Stimulated activated naive B cell treated with anti-CD40 and anti-IgM and Interleukin-4, amounts not matched to agents 10 μg/mL and 1 μg/mL and 100 μg/mL, for 72 hours (primary cell): ENCODE results near the gene SYCP3.
A peak's percentile ranks its signal among the peaks of the same experiment; 100 is the strongest.

Experiments used
- ATAC-seq, 2 donors: fragments of 150-1000 bp; cut with Tn5 transposase; replicated peaks; 2 replicates each; pipeline ENCODE4 v1.10.0; 2021; ENCODE audit warnings: moderate library complexity in 1 of 2
- DNase-seq: peaks from one replicate; pipeline ENCODE4 v3.0.0; 2021
- H3K27ac Mint-ChIP-seq: one replicate; pipeline ENCODE4 v1.8.0; 2022; ENCODE audit warnings: mild to moderate bottlenecking, mixed read lengths
- H3K27me3 Mint-ChIP-seq, 2 donors: one replicate each; pipeline ENCODE4 v1.8.0; 2022; ENCODE audit warnings: mixed read lengths in 2 of 2
- H3K36me3 Mint-ChIP-seq, 2 donors: one replicate each; pipeline ENCODE4 v1.8.0; 2022; ENCODE audit warnings: mixed read lengths in 2 of 2, mild to moderate bottlenecking in 1 of 2
- H3K4me1 Mint-ChIP-seq, 2 donors: one replicate each; pipeline ENCODE4 v1.8.0; 2022; ENCODE audit warnings: mixed read lengths in 2 of 2, mild to moderate bottlenecking in 1 of 2
- H3K4me3 Mint-ChIP-seq, 2 donors: one replicate each; pipeline ENCODE4 v1.8.0; 2022; ENCODE audit warnings: mild to moderate bottlenecking in 2 of 2, mixed read lengths in 2 of 2, moderate library complexity in 1 of 2
- H3K9me3 Mint-ChIP-seq, 2 donors: one replicate each; pipeline ENCODE4 v1.8.0; 2022; ENCODE audit warnings: mixed read lengths in 2 of 2, mild to moderate bottlenecking in 1 of 2

SYCP3 gene

GRCh38 chr12:101714877-101715444, 24.3 kb downstream of the SYCP3 start:
- Mint-ChIP-seq H3K36me3 (peaks cover 9 to 22% of the 10 kb centered on the region in 2 donors), H3K4me3 (no peak overlapping the region), H3K27ac (no peak overlapping the region), H3K4me1 (peaks cover 21 to 22% of the 10 kb centered on the region in 2 donors), H3K9me3 (peaks cover 0 to 4% of the 10 kb centered on the region in 2 donors), H3K27me3 (no peaks in the 10 kb centered on the region)
- DNase-seq: no peak
- ATAC-seq: no peak

- DNase-seq (no peak), ATAC-seq (no peak)
- no peak overlapping the region for H3K4me3 Mint-ChIP-seq
- H3K36me3 Mint-ChIP-seq: peaks cover 6 to 27% of the 10 kb centered on the region in 2 donors
- H3K9me3 Mint-ChIP-seq: peaks cover 0 to 4% of the 10 kb centered on the region in 2 donors
- peaks cover 26 to 27% of the 10 kb centered on the region in 2 donors for H3K4me1 Mint-ChIP-seq
- no peaks in the 10 kb centered on the region for H3K27me3 Mint-ChIP-seq
- H3K27ac Mint-ChIP-seq: no peak overlapping the region
Measured at GRCh38 chr12:101713930-101714329, 25.3 kb downstream of the SYCP3 start.

- Mint-ChIP-seq H3K36me3 (peaks cover 6 to 27% of the 10 kb centered on the region in 2 donors), H3K27me3 (no peaks in the 10 kb centered on the region), H3K27ac (no peak overlapping the region), H3K4me3 (no peak overlapping the region), H3K9me3 (peaks cover 0 to 4% of the 10 kb centered on the region in 2 donors), H3K4me1 (peaks cover 26 to 27% of the 10 kb centered on the region in 2 donors)
- ATAC-seq: no peak
- DNase-seq: no peak
Measured at GRCh38 chr12:101713059-101713682, 26.1 kb downstream of the SYCP3 start.

GRCh38 chr12:101710288-101710687, 29.0 kb downstream of the SYCP3 start:
- peaks cover 34 to 46% of the 10 kb centered on the region in 2 donors for H3K4me1 Mint-ChIP-seq
- peaks cover 0 to 4% of the 10 kb centered on the region in 2 donors for H3K9me3 Mint-ChIP-seq
- no peak overlapping the region for H3K4me3 Mint-ChIP-seq
- no peak for DNase-seq
- H3K27me3 Mint-ChIP-seq: no peaks in the 10 kb centered on the region
- peaks cover 7 to 23% of the 10 kb centered on the region in 2 donors for H3K36me3 Mint-ChIP-seq
- no peak overlapping the region for H3K27ac Mint-ChIP-seq
- ATAC-seq: no peak

- Mint-ChIP-seq H3K4me3 (no peak overlapping the region), H3K36me3 (peaks cover 9 to 25% of the 10 kb centered on the region in 2 donors), H3K27ac (no peak overlapping the region), H3K27me3 (no peaks in the 10 kb centered on the region), H3K9me3 (peaks cover 0 to 4% of the 10 kb centered on the region in 2 donors), H3K4me1 (peaks cover 35 to 47% of the 10 kb centered on the region in 2 donors)
- no peak for DNase-seq
- ATAC-seq: no peak
Measured at GRCh38 chr12:101707131-101707782, 32.0 kb downstream of the SYCP3 start.

- Mint-ChIP-seq H3K36me3 (peaks cover 9 to 24% of the 10 kb centered on the region in 2 donors), H3K27ac (no peak overlapping the region), H3K4me3 (no peak overlapping the region), H3K9me3 (peaks cover 0 to 4% of the 10 kb centered on the region in 2 donors), H3K4me1 (peaks cover 40 to 54% of the 10 kb centered on the region in 2 donors), H3K27me3 (no peaks in the 10 kb centered on the region)
- DNase-seq: no peak
- ATAC-seq: no peak
Measured at GRCh38 chr12:101706403-101706802, 32.9 kb downstream of the SYCP3 start.

- no peaks in the 10 kb centered on the region for H3K9me3 Mint-ChIP-seq
- H3K36me3 Mint-ChIP-seq: peaks cover 6 to 16% of the 10 kb centered on the region in 2 donors
- H3K4me1 Mint-ChIP-seq: peaks cover 41 to 73% of the 10 kb centered on the region in 2 donors
- ATAC-seq (no peak), DNase-seq (no peak)
- peak overlapping the region; percentile 42 for H3K27ac Mint-ChIP-seq
- no peaks in the 10 kb centered on the region for H3K27me3 Mint-ChIP-seq
- H3K4me3 Mint-ChIP-seq: no peak overlapping the region
Measured at GRCh38 chr12:101703487-101703886, 35.8 kb downstream of the SYCP3 start.

- Mint-ChIP-seq H3K27me3 (no peaks in the 10 kb centered on the region), H3K4me3 (peak overlapping the region in 1 of 2 donors; percentile 36), H3K4me1 (peaks cover 38 to 74% of the 10 kb centered on the region in 2 donors), H3K27ac (no peak overlapping the region), H3K36me3 (peaks cover 3 to 15% of the 10 kb centered on the region in 2 donors), H3K9me3 (no peaks in the 10 kb centered on the region)
- DNase-seq (no peak), ATAC-seq (no peak)
Measured at GRCh38 chr12:101700299-101700820, 38.9 kb downstream of the SYCP3 start.

GRCh38 chr12:101698800-101699347, 40.4 kb downstream of the SYCP3 start:
- DNase-seq: no peak
- no peak for ATAC-seq
- H3K4me3 Mint-ChIP-seq: peak overlapping the region; percentile 94 to 98
- H3K9me3 Mint-ChIP-seq: no peaks in the 10 kb centered on the region
- peaks cover 3 to 15% of the 10 kb centered on the region in 2 donors for H3K36me3 Mint-ChIP-seq
- peaks cover 38 to 74% of the 10 kb centered on the region in 2 donors for H3K4me1 Mint-ChIP-seq
- H3K27ac Mint-ChIP-seq: peak overlapping the region; percentile 97
- H3K27me3 Mint-ChIP-seq: no peaks in the 10 kb centered on the region

GRCh38 chr12:101697930-101698799, 41.1 kb downstream of the SYCP3 start:
- Mint-ChIP-seq H3K27me3 (no peaks in the 10 kb centered on the region), H3K4me3 (peak overlapping the region; percentile 94 to 98), H3K36me3 (peaks cover 3 to 15% of the 10 kb centered on the region in 2 donors), H3K27ac (peak overlapping the region; percentile 97), H3K9me3 (no peaks in the 10 kb centered on the region), H3K4me1 (peaks cover 35 to 68% of the 10 kb centered on the region in 2 donors)
- peak; percentile 43 to 48 for ATAC-seq
- peak; percentile 28 for DNase-seq

- peaks cover 28 to 60% of the 10 kb centered on the region in 2 donors for H3K4me1 Mint-ChIP-seq
- H3K36me3 Mint-ChIP-seq: peaks cover 0 to 10% of the 10 kb centered on the region in 2 donors
- ATAC-seq (peak; percentile 77), DNase-seq (peak; percentile 80)
- peak within 1 kb of the TSS; percentile 97 for H3K27ac Mint-ChIP-seq
- no peaks in the 10 kb centered on the region for H3K9me3 Mint-ChIP-seq
- H3K27me3 Mint-ChIP-seq: no peaks in the 10 kb centered on the region
- peak within 1 kb of the TSS; percentile 94 to 98 for H3K4me3 Mint-ChIP-seq
Measured at GRCh38 chr12:101697197-101697929, 41.9 kb downstream of the SYCP3 start, which contains the start of gene CHPT1. TSS of gene CHPT1 (plus strand) at chr12:101697640. CDS start at chr12:101697862, 222 bp downstream.

GRCh38 chr12:101696251-101697196, 42.7 kb downstream of the SYCP3 start:
- Mint-ChIP-seq H3K27me3 (no peaks in the 10 kb centered on the region), H3K4me1 (peaks cover 27 to 52% of the 10 kb centered on the region in 2 donors), H3K27ac (peak overlapping the region; percentile 95), H3K36me3 (peaks cover 0 to 10% of the 10 kb centered on the region in 2 donors), H3K4me3 (peak overlapping the region; percentile 90 to 98), H3K9me3 (no peaks in the 10 kb centered on the region)
- ATAC-seq (peak in 1 of 2 donors; percentile 14), DNase-seq (peak; percentile 13)
